Skeletal muscle tissue (tissue), 4 donors: ENCODE results near the gene NAV2. TPM values are rescaled to one million over a fixed set of nuclear protein-coding genes. Genes with fewer than 3 reads are reported as not detected.

Source experiments
- H3K27ac ChIP-seq: one replicate; pipeline ENCODE4 v1.7.0; 2013; ENCODE audit warnings: mild to moderate bottlenecking, low read depth, low read length, inconsistent platforms
- H3K27me3 ChIP-seq, 3 donors: one replicate each; pipeline ENCODE4 v1.7.0; 2013; ENCODE audit warnings: low read length in 3 of 3; ENCODE audit not compliant: control insufficient read depth in 3 of 3, insufficient read depth in 3 of 3
- H3K36me3 ChIP-seq, 3 donors: one replicate each; pipeline ENCODE4 v1.7.0; 2013; ENCODE audit warnings: low read length in 3 of 3; ENCODE audit not compliant: control insufficient read depth in 3 of 3, insufficient read depth in 3 of 3
- H3K4me1 ChIP-seq, 3 donors: one replicate each; pipeline ENCODE4 v1.7.0; 2013; ENCODE audit warnings: low read length in 3 of 3, mild to moderate bottlenecking in 3 of 3; ENCODE audit not compliant: control insufficient read depth in 3 of 3, insufficient read depth in 3 of 3
- H3K4me3 ChIP-seq, 3 donors: one replicate each; pipeline ENCODE4 v1.7.0; 2013; ENCODE audit warnings: low read length in 3 of 3
- H3K9ac ChIP-seq, 3 donors: one replicate each; pipeline ENCODE4 v1.7.0; 2013; ENCODE audit warnings: low read length in 3 of 3, mild to moderate bottlenecking in 3 of 3, moderate library complexity in 2 of 3, low read depth in 1 of 3
- H3K9me3 ChIP-seq, 3 donors: one replicate each; pipeline ENCODE4 v1.7.0; 2013; ENCODE audit warnings: low read length in 3 of 3; ENCODE audit not compliant: control insufficient read depth in 3 of 3
- total RNA-seq: library from RNA; depleted of rRNA; stranded (reverse); fragments of >200 nt; gene quantifications from one replicate; pipeline ENCODE4 v1.2.3, GENCODE V29; 2014
- donor health status: Osteomylitis.

Gene NAV2
- total RNA-seq, 1 donor from 2014 or later = 43.3 TPM

- Histone ChIP-seq H3K27me3 (no peaks in the 10 kb centered on the region), H3K27ac (no peak overlapping the region), H3K4me1 (no peaks in the 10 kb centered on the region), H3K9ac (no peak overlapping the region), H3K9me3 (no peaks in the 10 kb centered on the region), H3K36me3 (peaks cover 3 to 10% (median 7%) of the 10 kb centered on the region in 3 donors), H3K4me3 (no peak overlapping the region)
Measured at GRCh38 chr11:19929147-19929546, 216.5 kb downstream of the NAV2 start.

GRCh38 chr11:19929655-19930054 is 217.0 kb downstream of the NAV2 start:
- no peaks in the 10 kb centered on the region for H3K4me1 ChIP-seq
- H3K9me3 ChIP-seq = no peaks in the 10 kb centered on the region
- no peak overlapping the region for H3K27ac ChIP-seq
- H3K9ac ChIP-seq = no peak overlapping the region
- H3K27me3 ChIP-seq = no peaks in the 10 kb centered on the region
- H3K4me3 ChIP-seq = no peak overlapping the region
- peaks cover 4 to 10% (median 9%) of the 10 kb centered on the region in 3 donors for H3K36me3 ChIP-seq

DNA sequence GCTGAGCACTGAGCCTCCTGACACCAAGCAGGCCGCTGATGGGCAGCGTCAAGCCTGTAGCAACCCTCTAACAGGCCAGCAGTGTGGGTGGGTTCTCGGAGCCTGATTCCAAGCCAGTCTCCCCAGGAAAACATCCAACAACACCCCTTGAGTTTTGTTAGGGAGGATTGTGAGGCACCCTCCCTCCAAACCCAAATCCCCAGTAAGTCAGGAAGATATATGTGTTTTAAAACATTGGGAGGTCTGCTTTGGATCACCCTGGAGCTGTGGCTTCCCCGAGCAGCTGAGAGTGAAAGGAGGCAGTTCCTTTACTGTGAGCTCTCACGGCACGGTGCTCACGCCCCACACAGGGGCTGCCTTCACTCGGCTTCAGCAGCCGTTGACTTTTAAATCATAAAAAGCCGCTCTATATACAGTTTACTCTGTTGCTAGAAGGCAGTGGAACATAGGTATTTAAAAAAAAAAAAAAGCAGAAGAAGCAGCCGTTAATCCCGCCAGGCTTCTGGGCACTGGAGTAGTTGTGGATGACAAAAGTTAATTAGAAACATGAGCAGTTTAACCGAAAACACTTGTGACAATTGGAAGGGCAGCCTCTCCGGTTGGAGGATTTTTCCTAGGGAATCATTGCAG is 218.6 kb downstream of the NAV2 start:
- Histone ChIP-seq H3K36me3 (peaks cover 9 to 10% (median 9%) of the 10 kb centered on the region in 3 donors), H3K9ac (no peak overlapping the region), H3K27ac (no peak overlapping the region), H3K9me3 (no peaks in the 10 kb centered on the region), H3K4me1 (peaks cover 0 to 3% (median 0%) of the 10 kb centered on the region in 3 donors), H3K4me3 (peak overlapping the region in 1 of 3 donors; percentile 20), H3K27me3 (no peaks in the 10 kb centered on the region)

DNA sequence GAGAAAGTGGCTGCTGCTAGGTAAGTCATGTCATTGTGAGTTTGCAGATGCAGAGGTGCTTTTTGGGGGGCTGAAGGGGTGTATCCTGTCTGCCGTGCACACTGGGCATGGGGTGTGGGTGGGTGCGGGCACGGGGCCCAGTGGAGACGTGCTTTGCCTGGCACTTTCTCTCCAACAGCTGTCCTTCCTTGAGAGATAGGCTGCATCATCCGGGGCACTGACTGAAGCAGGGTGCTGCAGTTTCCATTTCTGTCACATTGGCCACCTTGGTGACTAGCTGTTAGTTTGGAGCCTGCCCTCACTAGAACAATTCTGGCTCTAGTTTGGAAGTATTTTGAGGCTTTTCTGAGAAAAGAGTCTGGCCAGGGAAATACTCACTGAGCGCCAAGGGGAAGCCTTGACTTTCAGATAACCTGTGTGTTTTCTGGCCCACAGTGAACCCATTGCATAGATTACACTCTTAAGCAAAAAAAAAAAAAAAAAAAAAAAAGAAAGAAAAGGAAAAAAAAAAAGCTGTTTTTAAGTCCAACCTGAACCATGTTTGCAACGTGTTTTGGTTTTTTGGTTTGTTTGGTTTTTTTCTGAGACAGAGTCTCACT is 219.2 kb downstream of the NAV2 start:
- Histone ChIP-seq H3K4me3 (no peak overlapping the region), H3K27me3 (no peaks in the 10 kb centered on the region), H3K9me3 (no peaks in the 10 kb centered on the region), H3K4me1 (peaks cover 0 to 3% (median 0%) of the 10 kb centered on the region in 3 donors), H3K27ac (no peak overlapping the region), H3K9ac (no peak overlapping the region), H3K36me3 (peaks cover 9 to 10% (median 9%) of the 10 kb centered on the region in 3 donors)

GRCh38 chr11:19933132-19933735 is 220.6 kb downstream of the NAV2 start:
- Histone ChIP-seq H3K36me3 (peaks cover 9 to 10% (median 9%) of the 10 kb centered on the region in 3 donors), H3K27ac (no peak overlapping the region), H3K9me3 (no peaks in the 10 kb centered on the region)

DNA sequence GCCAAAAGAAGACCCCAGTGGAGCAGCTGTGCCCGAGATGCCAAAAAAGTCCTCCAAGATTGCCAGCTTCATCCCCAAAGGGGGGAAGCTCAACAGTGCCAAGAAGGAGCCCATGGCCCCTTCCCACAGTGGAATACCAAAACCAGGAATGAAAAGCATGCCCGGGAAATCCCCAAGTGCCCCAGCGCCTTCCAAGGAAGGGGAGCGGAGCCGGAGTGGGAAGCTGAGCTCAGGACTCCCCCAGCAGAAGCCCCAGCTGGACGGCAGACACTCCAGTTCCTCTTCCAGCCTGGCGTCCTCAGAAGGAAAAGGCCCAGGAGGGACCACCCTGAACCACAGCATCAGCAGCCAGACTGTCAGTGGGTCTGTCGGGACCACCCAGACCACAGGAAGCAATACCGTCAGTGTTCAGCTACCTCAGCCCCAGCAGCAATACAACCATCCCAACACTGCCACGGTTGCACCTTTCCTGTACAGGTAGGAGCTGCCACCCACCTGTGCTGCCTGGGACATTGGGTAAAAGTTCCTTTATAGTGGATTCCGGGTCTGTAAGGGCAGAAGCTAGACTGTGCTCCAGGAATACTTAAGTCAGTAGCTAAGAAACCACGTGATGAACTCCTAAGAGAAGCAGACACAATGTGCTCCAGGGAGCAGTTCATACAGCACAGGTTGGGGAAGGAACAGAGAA is 221.3 kb downstream of the NAV2 start:
- Histone ChIP-seq H3K9me3 (no peaks in the 10 kb centered on the region), H3K36me3 (peaks cover 9 to 10% (median 9%) of the 10 kb centered on the region in 3 donors), H3K4me1 (peaks cover 0 to 3% (median 0%) of the 10 kb centered on the region in 3 donors), H3K27me3 (no peaks in the 10 kb centered on the region), H3K27ac (no peak overlapping the region), H3K9ac (no peak overlapping the region), H3K4me3 (no peak overlapping the region)

More at GRCh38 chr11:19933132-19933735, 220.6 kb downstream of the NAV2 start:
- Histone ChIP-seq H3K9ac (no peak overlapping the region), H3K4me3 (no peak overlapping the region), H3K4me1 (peaks cover 0 to 3% (median 0%) of the 10 kb centered on the region in 3 donors), H3K27me3 (no peaks in the 10 kb centered on the region)

GRCh38 chr11:19934828-19935259 is 222.2 kb downstream of the NAV2 start:
- Histone ChIP-seq H3K9me3 (no peaks in the 10 kb centered on the region), H3K36me3 (peaks cover 9 to 12% (median 10%) of the 10 kb centered on the region in 3 donors), H3K27ac (no peak overlapping the region), H3K27me3 (no peaks in the 10 kb centered on the region), H3K4me1 (peaks cover 0 to 3% (median 0%) of the 10 kb centered on the region in 3 donors), H3K9ac (no peak overlapping the region), H3K4me3 (no peak overlapping the region)

- Histone ChIP-seq H3K9me3 (no peaks in the 10 kb centered on the region), H3K4me3 (no peak overlapping the region), H3K36me3 (peaks cover 9 to 12% (median 10%) of the 10 kb centered on the region in 3 donors), H3K9ac (no peak overlapping the region), H3K4me1 (peaks cover 0 to 3% (median 0%) of the 10 kb centered on the region in 3 donors), H3K27ac (no peak overlapping the region), H3K27me3 (no peaks in the 10 kb centered on the region)
Measured at GRCh38 chr11:19935507-19935906, 222.9 kb downstream of the NAV2 start.

DNA sequence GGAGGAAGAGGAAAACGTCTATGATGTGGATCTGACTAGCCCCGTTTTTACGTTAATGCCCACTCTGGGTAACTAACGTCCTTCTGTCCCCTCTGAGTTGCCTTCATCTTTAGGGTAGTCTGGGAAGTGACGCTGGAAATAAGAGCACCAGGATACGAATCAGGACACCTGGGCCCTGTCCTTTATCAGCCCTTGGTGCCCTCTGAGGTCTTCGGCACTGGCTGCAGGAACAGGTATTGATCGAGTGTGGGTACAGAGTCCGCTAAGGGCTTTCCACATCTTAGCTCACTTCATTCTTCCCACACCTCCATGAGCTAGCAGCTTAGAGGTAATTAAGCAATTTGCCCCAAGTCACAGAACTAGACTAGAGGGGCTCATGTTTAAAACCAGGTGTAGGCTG is 223.8 kb downstream of the NAV2 start:
- Histone ChIP-seq H3K9me3 (no peaks in the 10 kb centered on the region), H3K4me3 (no peak overlapping the region), H3K9ac (no peak overlapping the region), H3K27ac (no peak overlapping the region), H3K36me3 (peaks cover 10 to 12% (median 11%) of the 10 kb centered on the region in 3 donors), H3K27me3 (no peaks in the 10 kb centered on the region), H3K4me1 (peaks cover 0 to 3% (median 0%) of the 10 kb centered on the region in 3 donors)
